SK-MEL-5 (cell line): ENCODE measurements around the gene LLGL1. TPM values are rescaled to one million over a fixed set of nuclear protein-coding genes. Genes with fewer than 3 reads are reported as not detected.

Experiments
- DNase-seq: peaks from one replicate; pipeline ENCODE4 v3.0.0-alpha.2; 2016; ENCODE audit warnings: low read depth, low spot score
- in situ Hi-C: cut with HindIII; loops from 2 replicates; pipeline ENCODE4 v1.10.0; 2016; ENCODE audit warnings: low sequenced_read_pairs, high pct_unique_total_duplicates, low pct_unique_long_range_greater_than_20kb
- total RNA-seq: library from RNA; depleted of rRNA; stranded (reverse); fragments of >200 nt; shearing (Covaris generic); gene quantifications from 2 replicates; pipeline ENCODE4 v1.2.3, GENCODE V29; 2014; rRNA removed

Gene LLGL1
- total RNA-seq, 1 experiment from 2014 or later: 18.0 TPM

DNA sequence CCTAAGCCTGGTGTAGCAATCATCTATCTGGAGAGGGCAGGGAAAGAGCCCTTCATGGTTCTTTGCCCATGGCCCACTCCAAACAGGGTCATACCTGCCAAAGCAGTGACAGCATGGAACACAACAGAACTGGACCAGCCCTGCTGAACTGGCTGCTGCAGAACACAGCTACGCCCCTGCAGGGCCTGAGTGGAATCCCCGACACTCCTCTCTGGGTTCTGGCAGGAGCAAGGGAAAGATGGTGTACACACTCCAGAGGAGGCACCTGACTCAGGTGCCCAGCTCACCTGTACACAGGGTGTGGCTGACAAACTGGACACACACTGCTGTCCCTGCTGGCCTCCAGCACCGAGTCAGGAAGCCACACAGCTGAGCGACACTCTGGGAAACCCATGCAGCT is 54.8 kb downstream of the LLGL1 start:
- in situ Hi-C loops: no loop called here
- no peak for DNase-seq

- DNase-seq: no peak
- in situ Hi-C loops: no loop called here
These were observed 55.4 kb downstream of the LLGL1 start for GRCh38 chr17:18280766-18281371.

GRCh38 chr17:18281788-18282187 is 56.4 kb downstream of the LLGL1 start:
- no peak for DNase-seq

GRCh38 chr17:18285296-18285695 is 59.9 kb downstream of the LLGL1 start:
- in situ Hi-C loops: no loop called here
- no peak for DNase-seq

More at GRCh38 chr17:18281788-18282187, 56.4 kb downstream of the LLGL1 start:
- in situ Hi-C loops: no loop called here

- in situ Hi-C loops: no loop called here
- DNase-seq: no peak
These were observed 66.5 kb downstream of the LLGL1 start for GRCh38 chr17:18291718-18292540.

Other genes with a start within 250 kb of the LLGL1 start
- 26.6 and 27.7 TPM in 2 replicates for gene ATPAF2, start 186.5 kb upstream of the LLGL1 start, total RNA-seq
- gene GID4, start 186.2 kb upstream of the LLGL1 start, total RNA-seq: 6.3 and 6.8 TPM in 2 replicates
- 43.0 and 44.2 TPM in 2 replicates for gene DRG2, start 137.7 kb upstream of the LLGL1 start, total RNA-seq
- 0.08 and 0.16 TPM in 2 replicates for gene MYO15A, start 116.9 kb upstream of the LLGL1 start, total RNA-seq
- 85.5 and 97.6 TPM in 2 replicates for gene ALKBH5, start 41.8 kb upstream of the LLGL1 start, total RNA-seq
- 96.0 and 113 TPM in 2 replicates for gene FLII, start 33.1 kb downstream of the LLGL1 start, total RNA-seq
- 5.4 TPM in 2 replicates for gene MIEF2, start 35.0 kb downstream of the LLGL1 start, total RNA-seq
- gene TOP3A, start 89.4 kb downstream of the LLGL1 start, total RNA-seq: 31.8 and 32.0 TPM in 2 replicates
- gene SMCR8, start 89.7 kb downstream of the LLGL1 start, total RNA-seq: 22.0 and 23.1 TPM in 2 replicates
- gene SHMT1, start 137.9 kb downstream of the LLGL1 start, total RNA-seq: 20.5 and 21.4 TPM in 2 replicates
- not detected in 2 replicates for gene EVPLL, start 152.1 kb downstream of the LLGL1 start, total RNA-seq